HepG2 (cell line): Measurements from ENCODE around the gene DOCK11. TPM values are rescaled to one million over a fixed set of nuclear protein-coding genes. Genes with fewer than 3 reads are reported as not detected.

Source experiments
- ATAC-seq: fragments of 200-7000 bp; cut with Tn5 transposase; 3 replicates; pipeline ENCODE4 v1.9.1; 2020; ENCODE audit warnings: mild to moderate bottlenecking, moderate library complexity
- BruUV-seq: library from RNA; stranded (reverse); fragments of 400-500 nt; replicated peaks from 2 replicates; lab custom pipeline; 2021; lab: Mats Ljungman, UMichigan
- CTCF ChIA-PET: fragments of 300-600 bp; formaldehyde crosslinking; extraction: SDS; loops from one replicate; lab custom pipeline; 2021; ENCODE audit warnings: low total read pairs, inconsistent platforms, low intra/inter-chr PET ratio; lab: Yijun Ruan, JAX
- POLR2A ChIA-PET: fragments of 350-600 bp; sonication (Branson Sonifier 250); formaldehyde crosslinking; loops from one replicate; lab custom pipeline; 2020; ENCODE audit warnings: antibody characterized with exemption, inconsistent platforms; lab: Yijun Ruan, JAX
- DNase-seq: peaks from one replicate; pipeline ENCODE4 v3.0.0-alpha.2; 2015; ENCODE audit warnings: low spot score
- FAIRE-seq: peaks from 3 replicates; lab custom pipeline; 2011; peaks lifted over from hg19 to GRCh38; lab: Jason Lieb, UNC
- H2AFZ ChIP-seq: one replicate; pipeline ENCODE4 v1.6.1; 2011; ENCODE audit warnings: low read length, inconsistent platforms
- H3K27ac ChIP-seq: fragments of 300-600 bp; 3 replicates; pipeline ENCODE4 v1.8.0; 2011; ENCODE audit warnings: mixed run types, mild to moderate bottlenecking, mixed read lengths, low read length, inconsistent platforms; ENCODE audit not compliant: insufficient read depth; ENCODE audit errors: extremely low read length
- H3K27me3 ChIP-seq, 2 experiments: fragments of 200-600 bp in 1 of 2; 2 replicates in 1 of 2; 3 replicates in 1 of 2; pipeline versions ENCODE4 v1.6.0 to v1.8.0; 2011; ENCODE audit warnings: low read length in 2 of 2, mild to moderate bottlenecking in 2 of 2, moderate library complexity in 2 of 2, inconsistent platforms in 1 of 2; ENCODE audit not compliant: insufficient read depth in 2 of 2, control insufficient read depth in 1 of 2
- H3K36me3 ChIP-seq, 2 experiments: fragments of 200-600 bp in 1 of 2; replicated peaks in 1 of 2; 2 replicates in 1 of 2; 3 replicates in 1 of 2; pipeline versions ENCODE4 v1.5.1 to v1.8.0; 2011; ENCODE audit warnings: low read length in 2 of 2, inconsistent platforms in 1 of 2; ENCODE audit not compliant: insufficient read depth in 2 of 2, control insufficient read depth in 1 of 2
- H3K4me1 ChIP-seq: 2 replicates; pipeline ENCODE4 v1.5.1; 2012; ENCODE audit warnings: low read length, inconsistent platforms; ENCODE audit not compliant: insufficient read depth
- H3K4me2 ChIP-seq: 2 replicates; pipeline ENCODE4 v1.6.0; 2011; ENCODE audit warnings: low read depth, low read length, inconsistent platforms
- H3K4me3 ChIP-seq, 3 experiments: fragments of 200-600 bp in 1 of 3; sonication (generic), shearing (Covaris generic) in 1 of 3; replicated peaks in 1 of 3; 2 replicates each; pipeline ENCODE4 v1.5.1; 2011 to 2016; ENCODE audit warnings: low read length in 3 of 3, inconsistent platforms in 2 of 3, low read depth in 2 of 3, mild to moderate bottlenecking in 2 of 3, control low read depth in 1 of 3, mixed read lengths in 1 of 3; ENCODE audit not compliant: insufficient read depth in 1 of 3
- H3K79me2 ChIP-seq: one replicate; pipeline ENCODE4 v1.6.1; 2011; ENCODE audit warnings: low read length, inconsistent platforms; ENCODE audit not compliant: insufficient read depth
- H3K9ac ChIP-seq: 2 replicates; pipeline ENCODE4 v1.6.0; 2011; ENCODE audit warnings: mild to moderate bottlenecking, low read depth, low read length, inconsistent platforms; ENCODE audit not compliant: insufficient read depth
- H3K9me3 ChIP-seq: 2 replicates; pipeline ENCODE4 v1.5.1; 2012; ENCODE audit warnings: mild to moderate bottlenecking, low read length
- H4K20me1 ChIP-seq: 2 replicates; pipeline ENCODE4 v1.6.0; 2011; ENCODE audit warnings: inconsistent platforms, mild to moderate bottlenecking, low read length, moderate library complexity; ENCODE audit not compliant: insufficient read depth
- CHCHD3 ChIP-seq: sonication (generic); formaldehyde crosslinking; IDR thresholded peaks from 2 replicates; pipeline ENCODE4 v1.8.0; 2022; ENCODE audit warnings: mild to moderate bottlenecking, missing genetic modification reagents, moderate library complexity
- CHD4 ChIP-seq: fragments of 200-600 bp; sonication (generic); IDR thresholded peaks from 2 replicates; pipeline ENCODE4 v1.7.0; 2017; ENCODE audit warnings: mild to moderate bottlenecking, low read length, borderline replicate concordance
- CREB1 ChIP-seq, 2 experiments: fragments of 450-650 bp in 1 of 2; IDR thresholded peaks; 2 replicates each; pipeline ENCODE4 v1.6.1; 2016 to 2017; ENCODE audit warnings: control low read depth in 1 of 2, mild to moderate bottlenecking in 1 of 2, missing compliant biosample characterization in 1 of 2, missing genetic modification characterization in 1 of 2
- GATAD2A ChIP-seq: IDR thresholded peaks from 2 replicates; pipeline ENCODE4 v1.6.1; 2016
- HIC2 ChIP-seq: sonication (generic); formaldehyde crosslinking; IDR thresholded peaks from 2 replicates; pipeline ENCODE4 v1.9.0; 2022; ENCODE audit warnings: low read depth, missing genetic modification reagents
- IKZF1 ChIP-seq: fragments of 450-650 bp; IDR thresholded peaks from 2 replicates; pipeline ENCODE4 v1.7.1; 2016
- LBX2 ChIP-seq: sonication (generic); formaldehyde crosslinking; IDR thresholded peaks from 2 replicates; pipeline ENCODE4 v1.5.0; 2020; ENCODE audit warnings: missing genetic modification reagents, mild to moderate bottlenecking, borderline replicate concordance
- MYC ChIP-seq: sonication (generic); formaldehyde crosslinking; IDR thresholded peaks from 2 replicates; pipeline ENCODE4 v1.9.0; 2021; ENCODE audit warnings: missing genetic modification reagents, borderline replicate concordance
- POLR2AphosphoS5 ChIP-seq: IDR thresholded peaks from 2 replicates; pipeline ENCODE4 v1.6.1; 2012; ENCODE audit warnings: low read depth, low read length
- PRMT3 ChIP-seq: sonication (generic); formaldehyde crosslinking; IDR thresholded peaks from 2 replicates; pipeline ENCODE4 v1.8.1; 2022; ENCODE audit warnings: low read depth, mild to moderate bottlenecking, moderate library complexity, missing genetic modification reagents, borderline replicate concordance
- SNRNP70 ChIP-seq: fragments of 200-400 bp; formaldehyde crosslinking; IDR thresholded peaks from 2 replicates; pipeline ENCODE4 v1.6.1; 2017; ENCODE audit warnings: mild to moderate bottlenecking, low read depth, low read length, moderate library complexity
- TERF1 ChIP-seq: sonication (generic); formaldehyde crosslinking; IDR thresholded peaks from 2 replicates; pipeline ENCODE4 v1.8.0; 2022; ENCODE audit warnings: mild to moderate bottlenecking, missing genetic modification reagents, moderate library complexity
- TGIF2 ChIP-seq: IDR thresholded peaks from 2 replicates; pipeline ENCODE4 v1.6.1; 2016; ENCODE audit warnings: control low read depth, missing compliant biosample characterization
- ZBTB39 ChIP-seq: sonication (generic); formaldehyde crosslinking; IDR thresholded peaks from 2 replicates; pipeline ENCODE4 v1.5.0; 2020; ENCODE audit warnings: missing genetic modification reagents
- ZNF331 ChIP-seq: sonication (generic); formaldehyde crosslinking; IDR thresholded peaks from 2 replicates; pipeline ENCODE4 v1.4.0; 2020; ENCODE audit warnings: missing genetic modification reagents
- WGBS: methylation state at CpG from one replicate; pipeline ENCODE4 v1.1.6; 2017; ENCODE audit warnings: low lambda C conversion rate; 5-methylcytosine and 5-hydroxymethylcytosine counted together
- in situ Hi-C: cut with HindIII; loops from 2 replicates; pipeline ENCODE4 v1.10.0; 2017; ENCODE audit warnings: low pct_unique_long_range_greater_than_20kb; ENCODE audit not compliant: extremely low pct_ligation_motif_present
- intact Hi-C: fragments of 100-400 bp; cut with micrococcal nuclease; formaldehyde crosslinking; loops from one replicate; pipeline ENCODE4 v1.10.0; 2022; ENCODE audit not compliant: unreplicated experiment
- polyA plus RNA-seq, 8 experiments: library from polyadenylated mRNA; depleted of rRNA in 3 of 8; stranded (reverse) in 7 of 8; unstranded in 1 of 8; fragments of >200 nt; fragmentation: Illumina TruSeq in 4 of 8; extraction: Trizol in 4 of 8; gene quantifications; 2 replicates each; pipeline versions ENCODE4 v1.2.1 to v1.2.3, GENCODE V29; 2011 to 2016; ENCODE audit warnings: low read depth in 4 of 8, missing spikeins in 1 of 8, mixed read lengths in 1 of 8; ENCODE audit not compliant: insufficient read depth in 1 of 8
- total RNA-seq, 5 experiments: library from RNA; depleted of rRNA; stranded (reverse); fragments of >200 nt; fragmentation: Illumina TruSeq; extraction: Trizol; gene quantifications; 2 replicates each; pipeline ENCODE4 v1.2.3, GENCODE V29; 2016; ENCODE audit warnings: low read depth in 1 of 5

The DOCK11 gene
- total and polyA plus RNA-seq, 2 of the 13 experiments (the other 11 are each of a cell fraction or from before 2014, with no cell fraction given): 0.02 to 0.12 TPM

GRCh38 chrX:118583781-118584180 is 88.2 kb downstream of the DOCK11 start:
- H4K20me1 ChIP-seq: no peaks in the 10 kb centered on the region
- POLR2A ChIA-PET: no interaction called here
- no peak overlapping the region for H3K4me3 ChIP-seq
- H3K27me3 ChIP-seq: no peaks in the 10 kb centered on the region
- DNase-seq (no peak), ATAC-seq (no peak)
- TF ChIP-seq ZBTB39 (CRISPR knock-in tag) (no peak), PRMT3 (no peak), ZNF331 (CRISPR knock-in tag) (no peak)
- TF ChIP-seq, all 625 proteins: peak for 0
- Histone ChIP-seq H3K79me2 (no peaks in the 10 kb centered on the region), H3K4me2 (no peak overlapping the region), H2AFZ (no peak overlapping the region), H3K9ac (no peak overlapping the region), H3K36me3 (no peaks in the 10 kb centered on the region), H3K9me3 (no peaks in the 10 kb centered on the region), H3K4me1 (no peaks in the 10 kb centered on the region), H3K27ac (no peak overlapping the region)
- CTCF ChIA-PET: no interaction called here
- no peak for FAIRE-seq
- BruUV-seq: no TSS peak
- in situ Hi-C loops (no loop called here), intact Hi-C loops (no loop called here)
- WGBS: 91% methylated on average over 4 of the region's 4 CpGs

GRCh38 chrX:118585296-118585695 is 89.7 kb downstream of the DOCK11 start:
- Histone ChIP-seq H3K9ac (no peak overlapping the region), H3K27me3 (no peaks in the 10 kb centered on the region), H3K4me2 (no peak overlapping the region), H3K36me3 (no peaks in the 10 kb centered on the region), H3K79me2 (no peaks in the 10 kb centered on the region), H3K9me3 (no peaks in the 10 kb centered on the region), H2AFZ (no peak overlapping the region), H3K4me3 (no peak overlapping the region), H3K27ac (no peak overlapping the region), H3K4me1 (no peaks in the 10 kb centered on the region), H4K20me1 (no peaks in the 10 kb centered on the region)
- DNase-seq: no peak
- WGBS: 71% methylated on average over 3 of the region's 3 CpGs
- ChIA-PET POLR2A (no interaction called here), CTCF (no interaction called here)
- no peak for ATAC-seq
- no TSS peak for BruUV-seq
- no peak for FAIRE-seq
- no peak for TF ChIP-seq SNRNP70
- no peak for TF ChIP-seq TGIF2 (CRISPR knock-in tag)
- no peak for TF ChIP-seq HIC2 (CRISPR knock-in tag)
- no peak for TF ChIP-seq TERF1 (CRISPR knock-in tag)
- no peak for TF ChIP-seq CREB1 (IDR thresholded peaks at IDR 0.05)
- TF ChIP-seq CREB1 (CRISPR knock-in tag; IDR thresholded peaks at IDR 0.05): no peak
- TF ChIP-seq IKZF1: no peak
- TF ChIP-seq CHCHD3 (CRISPR knock-in tag): no peak
- TF ChIP-seq CHD4: no peak
- TF ChIP-seq GATAD2A (CRISPR knock-in tag): no peak
- no peak for TF ChIP-seq MYC (CRISPR knock-in tag)
- TF ChIP-seq LBX2 (CRISPR knock-in tag): no peak
- TF ChIP-seq POLR2AphosphoS5: no peak
- intact Hi-C loops: no loop called here
- in situ Hi-C loops: no loop called here
